COLO668 (cell line): ENCODE measurements around the gene APOA5.
"Not testable (repeated sequence)": the region's sequence is repeated elsewhere in the genome, so short reads cannot be mapped to it uniquely, and the experiment has no call there.

Experiments
- DNase-seq: peaks from one replicate; lab custom pipeline; 2025; ENCODE audit not compliant: unreplicated experiment; lab: John Stamatoyannopoulos, UW

APOA5 gene

GRCh38 chr11:116776522-116776984 is 15.1 kb downstream of the APOA5 start:
- no peak for DNase-seq

GRCh38 chr11:116775975-116776374 is 15.7 kb downstream of the APOA5 start:
- DNase-seq = no peak

- DNase-seq = no peak
These were observed 17.0 kb downstream of the APOA5 start for GRCh38 chr11:116774661-116775060.

GRCh38 chr11:116773203-116774097 is 18.2 kb downstream of the APOA5 start:
- no peak for DNase-seq

GRCh38 chr11:116772443-116773202 is 19.1 kb downstream of the APOA5 start, which contains the start of gene BUD13:
Gene BUD13 (minus strand): TSS chr11:116772987. CDS start chr11:116772964, 23 bp downstream.
- peak; percentile 95 for DNase-seq

GRCh38 chr11:116771935-116772334 is 19.7 kb downstream of the APOA5 start:
- no peak for DNase-seq

- DNase-seq = no peak
These were observed 29.5 kb downstream of the APOA5 start for GRCh38 chr11:116762132-116762531.

GRCh38 chr11:116756044-116756443 is 35.6 kb downstream of the APOA5 start:
- DNase-seq = not testable (repeated sequence)

GRCh38 chr11:116750070-116750718 is 41.5 kb downstream of the APOA5 start:
- no peak for DNase-seq

- DNase-seq = no peak
These were observed 49.6 kb downstream of the APOA5 start for GRCh38 chr11:116742104-116742503.

GRCh38 chr11:116740741-116741140 is 50.9 kb downstream of the APOA5 start:
- no peak for DNase-seq
